IPS-18c (cell line): ENCODE measurements around the gene TUBA1A.
A peak's percentile ranks its signal among the peaks of the same experiment; 100 is the strongest.
"Not testable (repeated sequence)": the region's sequence is repeated elsewhere in the genome, so short reads cannot be mapped to it uniquely, and the experiment has no call there.

Experiments
- H3K4me3 ChIP-seq: 2 replicates; pipeline ENCODE4 v1.7.0; 2013; ENCODE audit warnings: low read depth, mild to moderate bottlenecking, low read length, moderate library complexity; ENCODE audit not compliant: insufficient read depth
- H3K9me3 ChIP-seq: one replicate; pipeline ENCODE4 v1.6.1; 2013; ENCODE audit warnings: mild to moderate bottlenecking, low read length, moderate library complexity; ENCODE audit not compliant: control insufficient read depth, insufficient read depth

The TUBA1A gene

GRCh38 chr12:49208676-49209075 lies 19.8 kb upstream of the TUBA1A start:
- H3K9me3 ChIP-seq, result no peaks in the 10 kb centered on the region
- H3K4me3 ChIP-seq, result no peak overlapping the region

- no peaks in the 10 kb centered on the region for H3K9me3 ChIP-seq
- H3K4me3 ChIP-seq, result no peak overlapping the region
These were observed 19.3 kb upstream of the TUBA1A start for GRCh38 chr12:49208146-49208545.

GRCh38 chr12:49206389-49206788 lies 17.5 kb upstream of the TUBA1A start:
- no peaks in the 10 kb centered on the region for H3K9me3 ChIP-seq
- no peak overlapping the region for H3K4me3 ChIP-seq

- Histone ChIP-seq H3K9me3 (no peaks in the 10 kb centered on the region), H3K4me3 (no peak overlapping the region)
These were observed 12.9 kb upstream of the TUBA1A start for GRCh38 chr12:49201595-49202295.

- H3K9me3 ChIP-seq, result no peaks in the 10 kb centered on the region
- no peak overlapping the region for H3K4me3 ChIP-seq
These were observed 12.2 kb upstream of the TUBA1A start for GRCh38 chr12:49200919-49201594.

GRCh38 chr12:49198431-49199155 lies 9.7 kb upstream of the TUBA1A start:
- Histone ChIP-seq H3K4me3 (no peak overlapping the region), H3K9me3 (no peaks in the 10 kb centered on the region)

GRCh38 chr12:49197256-49197655 lies 8.4 kb upstream of the TUBA1A start:
- no peak overlapping the region for H3K4me3 ChIP-seq
- no peaks in the 10 kb centered on the region for H3K9me3 ChIP-seq

- no peak overlapping the region for H3K4me3 ChIP-seq
- no peaks in the 10 kb centered on the region for H3K9me3 ChIP-seq
These were observed 6.9 kb upstream of the TUBA1A start for GRCh38 chr12:49195736-49196135.

GRCh38 chr12:49193746-49194145 lies 4.9 kb upstream of the TUBA1A start:
- not testable (repeated sequence) for H3K4me3 ChIP-seq, H3K9me3 ChIP-seq

GRCh38 chr12:49191498-49191897 lies 2.6 kb upstream of the TUBA1A start:
- not testable (repeated sequence) for H3K4me3 ChIP-seq, H3K9me3 ChIP-seq

GRCh38 chr12:49190974-49191373 lies 2.1 kb upstream of the TUBA1A start:
- H3K4me3 ChIP-seq, result no peak overlapping the region
- peaks cover 2% of the 10 kb centered on the region for H3K9me3 ChIP-seq

GRCh38 chr12:49189731-49190716 lies 1.1 kb upstream of the TUBA1A start:
- H3K9me3 ChIP-seq, result peaks cover 2% of the 10 kb centered on the region
- H3K4me3 ChIP-seq, result no peak overlapping the region

GRCh38 chr12:49188201-49188915 lies 522 bp downstream of the TUBA1A start:
- peaks cover 2% of the 10 kb centered on the region for H3K9me3 ChIP-seq
- peak overlapping the region; percentile 89 for H3K4me3 ChIP-seq

- peaks cover 2% of the 10 kb centered on the region for H3K9me3 ChIP-seq
- H3K4me3 ChIP-seq, result no peak overlapping the region; the same call in 1 of the 2 replicates
These were observed 1.7 kb downstream of the TUBA1A start for GRCh38 chr12:49187184-49187583.

GRCh38 chr12:49186307-49186706 lies 2.6 kb downstream of the TUBA1A start:
- H3K9me3 ChIP-seq, H3K4me3 ChIP-seq: not testable (repeated sequence)

GRCh38 chr12:49184697-49185096 lies 4.2 kb downstream of the TUBA1A start:
- H3K4me3 ChIP-seq, H3K9me3 ChIP-seq: not testable (repeated sequence)
